K562 (cell line): ENCODE results near the gene VWA8. TPM values are rescaled to one million over a fixed set of nuclear protein-coding genes. Genes with fewer than 3 reads are reported as not detected.

ENCODE experiments used
- ATAC-seq: fragments of 200-7000 bp; cut with Tn5 transposase; 3 replicates; pipeline ENCODE4 v1.9.1; 2020; ENCODE audit warnings: moderate library complexity
- BruUV-seq: library from RNA; stranded (reverse); fragments of 400-500 nt; replicated peaks from 2 replicates; lab custom pipeline; 2021; lab: Mats Ljungman, UMichigan
- CTCF ChIA-PET: fragments of 300-600 bp; formaldehyde crosslinking; extraction: SDS; loops from one replicate; lab custom pipeline; 2021; ENCODE audit warnings: low intra/inter-chr PET ratio; lab: Yijun Ruan, JAX
- POLR2A ChIA-PET: fragments of 300-600, 350-650 bp; sonication (Branson Sonifier 250); formaldehyde crosslinking; extraction: SDS; loops from one replicate; lab custom pipeline; 2021; ENCODE audit warnings: antibody characterized with exemption, inconsistent platforms; lab: Yijun Ruan, JAX
- DNase-seq, 4 experiments: peaks; one replicate each; pipeline versions ENCODE4 v3.0.0 to v3.0.0-alpha.2; 2011 to 2018; ENCODE audit warnings: low spot score in 3 of 4, mixed read lengths in 3 of 4; ENCODE audit errors: extremely low read depth in 1 of 4
- FAIRE-seq: peaks from 2 replicates; lab custom pipeline; 2011; peaks lifted over from hg19 to GRCh38; lab: Jason Lieb, UNC
- H2AFZ ChIP-seq: 2 replicates; pipeline ENCODE4 v1.6.0; 2011; ENCODE audit warnings: low read depth, low read length, control low read depth, inconsistent platforms
- H3K27ac ChIP-seq: fragments of 200-600 bp; 3 replicates; pipeline ENCODE4 v1.8.0; 2011; ENCODE audit warnings: low read depth, mild to moderate bottlenecking, control low read depth, inconsistent platforms, low read length, moderate library complexity, mixed read lengths; ENCODE audit errors: extremely low read depth
- H3K27me3 ChIP-seq, 2 experiments: fragments of 300-600 bp in 1 of 2; 2 replicates in 1 of 2; 3 replicates in 1 of 2; pipeline versions ENCODE4 v1.6.0 to v1.8.0; 2011; ENCODE audit warnings: inconsistent platforms in 2 of 2, low read length in 2 of 2, mild to moderate bottlenecking in 1 of 2, mixed read lengths in 1 of 2, moderate library complexity in 1 of 2; ENCODE audit not compliant: control insufficient read depth in 2 of 2, insufficient read depth in 2 of 2
- H3K36me3 ChIP-seq: fragments of 300-600 bp; 3 replicates; pipeline ENCODE4 v1.8.0; 2011; ENCODE audit warnings: mild to moderate bottlenecking, low read length, inconsistent platforms; ENCODE audit not compliant: control insufficient read depth, insufficient read depth
- H3K4me1 ChIP-seq, 2 experiments: fragments of 200-600 bp in 1 of 2; replicated peaks in 1 of 2; 2 replicates in 1 of 2; 3 replicates in 1 of 2; pipeline versions ENCODE4 v1.5.1 to v1.8.0; 2011; ENCODE audit warnings: inconsistent platforms in 2 of 2, low read length in 2 of 2, mild to moderate bottlenecking in 1 of 2, mixed read lengths in 1 of 2, moderate library complexity in 1 of 2; ENCODE audit not compliant: control insufficient read depth in 2 of 2, insufficient read depth in 2 of 2
- H3K4me2 ChIP-seq: 2 replicates; pipeline ENCODE4 v1.6.1; 2011; ENCODE audit warnings: low read length, control low read depth, inconsistent platforms, mixed read lengths; ENCODE audit not compliant: insufficient read depth
- H3K4me3 ChIP-seq: fragments of 200-600 bp; sonication (generic), shearing (Covaris generic); 2 replicates; pipeline ENCODE4 v1.5.1; 2016; ENCODE audit warnings: control low read depth, inconsistent platforms
- H3K79me2 ChIP-seq: fragments of 200-600 bp; 3 replicates; pipeline ENCODE4 v1.8.0; 2011; ENCODE audit warnings: low read length, inconsistent platforms; ENCODE audit not compliant: control insufficient read depth, insufficient read depth
- H3K9ac ChIP-seq, 2 experiments: 2 replicates each; pipeline versions ENCODE4 v1.6.0 to v1.6.1; 2011; ENCODE audit warnings: low read depth in 2 of 2, low read length in 2 of 2, control low read depth in 1 of 2, inconsistent platforms in 1 of 2, mild to moderate bottlenecking in 1 of 2, mixed read lengths in 1 of 2; ENCODE audit not compliant: insufficient read depth in 1 of 2
- H3K9me1 ChIP-seq: one replicate; pipeline ENCODE4 v1.6.0; 2011; ENCODE audit warnings: inconsistent platforms, mild to moderate bottlenecking, low read length, moderate library complexity; ENCODE audit not compliant: control insufficient read depth, insufficient read depth
- H3K9me3 ChIP-seq: replicated peaks from 2 replicates; pipeline ENCODE4 v1.5.1; 2011; ENCODE audit warnings: low read depth, low read length, inconsistent platforms; ENCODE audit not compliant: control insufficient read depth, insufficient read depth
- H4K20me1 ChIP-seq: replicated peaks from 2 replicates; pipeline ENCODE4 v1.6.1; 2011; ENCODE audit warnings: low read length, inconsistent platforms, mixed read lengths; ENCODE audit not compliant: control insufficient read depth, insufficient read depth
- CBX5 ChIP-seq: IDR thresholded peaks from 2 replicates; pipeline ENCODE4 v1.6.1; 2014; ENCODE audit warnings: low read depth, borderline replicate concordance
- COPS2 ChIP-seq: fragments of 450-650 bp; conservative IDR thresholded peaks from 2 replicates; pipeline ENCODE4 v1.6.1; 2016; ENCODE audit warnings: mild to moderate bottlenecking, moderate library complexity
- DNMT1 ChIP-seq: fragments of 450-650 bp; IDR thresholded peaks from 2 replicates; pipeline ENCODE4 v1.6.1; 2016; ENCODE audit warnings: antibody characterized with exemption, mild to moderate bottlenecking
- DPF2 ChIP-seq: fragments of 450-650 bp; IDR thresholded peaks from 2 replicates; pipeline ENCODE4 v1.6.1; 2016
- ELF2 ChIP-seq: fragments of 250-450 bp; sonication (Bioruptor Pico); IDR thresholded peaks from 2 replicates; pipeline ENCODE4 v1.5.0; 2021; ENCODE audit warnings: mild to moderate bottlenecking
- HDAC3 ChIP-seq: fragments of 450-650 bp; IDR thresholded peaks from 2 replicates; pipeline ENCODE4 v1.6.1; 2018; ENCODE audit warnings: borderline replicate concordance, mild to moderate bottlenecking, moderate library complexity; ENCODE audit not compliant: partially characterized antibody
- HDGF ChIP-seq: fragments of 450-650 bp; IDR thresholded peaks from 2 replicates; pipeline ENCODE4 v1.6.1; 2016
- HMG20B ChIP-seq: fragments of 250-450 bp; sonication (Bioruptor Pico); IDR thresholded peaks from 2 replicates; pipeline ENCODE4 v1.5.0; 2021; ENCODE audit warnings: mild to moderate bottlenecking
- ILF3 ChIP-seq: fragments of 450-650 bp; IDR thresholded peaks from 2 replicates; pipeline ENCODE4 v1.6.1; 2018; ENCODE audit warnings: antibody characterized with exemption, mild to moderate bottlenecking, moderate library complexity, borderline replicate concordance
- MTA1 ChIP-seq: fragments of 450-650 bp; IDR thresholded peaks from 2 replicates; pipeline ENCODE4 v1.6.1; 2017; ENCODE audit warnings: borderline replicate concordance
- NFATC3 ChIP-seq: fragments of 450-650 bp; IDR thresholded peaks from 2 replicates; pipeline ENCODE4 v1.6.1; 2017; ENCODE audit warnings: mild to moderate bottlenecking
- ZBTB1 ChIP-seq: sonication (generic); formaldehyde crosslinking; IDR thresholded peaks from 2 replicates; pipeline ENCODE4 v1.8.1; 2023; ENCODE audit warnings: missing genetic modification reagents, low read depth, mild to moderate bottlenecking, borderline replicate concordance
- ZNF280A ChIP-seq: fragments of 450-650 bp; IDR thresholded peaks from 2 replicates; pipeline ENCODE4 v1.6.1; 2018; ENCODE audit warnings: mild to moderate bottlenecking, low read depth; ENCODE audit not compliant: partially characterized antibody
- ZNF75A ChIP-seq: fragments of 450-650 bp; formaldehyde crosslinking; IDR thresholded peaks from 2 replicates; pipeline ENCODE4 v1.4.0; 2020; ENCODE audit warnings: mild to moderate bottlenecking
- WGBS: fragments of 100-300 bp; shearing (Covaris generic); methylation state at CpG from one replicate; pipeline ENCODE4 v1.1.6; 2016; ENCODE audit warnings: low coverage, mixed read lengths; ENCODE audit not compliant: insufficient coverage; ENCODE audit errors: missing lambda C conversion rate; 5-methylcytosine and 5-hydroxymethylcytosine counted together
- in situ Hi-C: fragments of 300-500 bp; cut with MboI; formaldehyde crosslinking; loops from 4 replicates; pipeline ENCODE4 v1.15.0; 2018; ENCODE audit warnings: inconsistent platforms, mixed read lengths
- intact Hi-C: fragments of 100-400 bp; cut with micrococcal nuclease; formaldehyde crosslinking; loops from 2 replicates; pipeline ENCODE4 v1.14.2; 2022
- polyA plus RNA-seq, 8 experiments: library from polyadenylated mRNA; depleted of rRNA in 4 of 8; stranded (reverse) in 5 of 8; unstranded in 3 of 8; fragments of >200 nt; fragmentation: Nextera tagmentation in 2 of 8; fragmentation: Illumina TruSeq in 1 of 8; extraction: Ambion mirVana in 2 of 8; extraction: Trizol in 1 of 8; gene quantifications; 2 replicates each; pipeline versions ENCODE4 v1.2.1 to v1.2.3, GENCODE V29; 2011 to 2014; ENCODE audit warnings: inconsistent platforms in 1 of 8, missing spikeins in 1 of 8
- total RNA-seq, 7 experiments: library from RNA; depleted of rRNA in 6 of 7; stranded (reverse); fragments of >200 nt in 6 of 7; fragmentation: Illumina TruSeq in 2 of 7; extraction: Trizol in 2 of 7; gene quantifications; 2 replicates each; pipeline versions ENCODE4 v1.2.1 to v1.2.3, GENCODE V29; 2011 to 2021; ENCODE audit warnings: low replicate concordance in 1 of 7
- TF ChIP-seq, protein P1 (sequence below): fragments of 450-650 bp; conservative IDR thresholded peaks from 2 replicates; pipeline ENCODE4 v1.6.1; 2016; ENCODE audit warnings: missing genetic modification characterization, low read depth, mild to moderate bottlenecking, control low read depth, missing compliant biosample characterization
- TF ChIP-seq, protein P2 (sequence below): sonication (generic); formaldehyde crosslinking; IDR thresholded peaks from 2 replicates; pipeline ENCODE4 v1.8.0; 2023; ENCODE audit warnings: mild to moderate bottlenecking, missing genetic modification reagents

The VWA8 gene
- total and polyA plus RNA-seq, 9 of the 15 experiments (the other 6 are each of a cell fraction or from before 2014, with no cell fraction given), result 2.1 to 18.5 (median 13.3) TPM

- no peaks in the 10 kb centered on the region for H3K27me3 ChIP-seq
- H3K27ac ChIP-seq, result peak overlapping the region; percentile 61; the same call in 1 of the 3 replicates
- TF ChIP-seq ZNF75A (CRISPR knock-in tag) (no peak), ILF3 (no peak), HDGF (no peak), HMG20B (CRISPR knock-in tag) (no peak), NFATC3 (no peak), MTA1 (no peak), DPF2 (no peak), DNMT1 (no peak), COPS2 (no peak), ZNF280A (no peak), CBX5 (no peak), ZBTB1 (CRISPR knock-in tag) (no peak), ELF2 (CRISPR knock-in tag) (no peak), HDAC3 (no peak)
- TF ChIP-seq, protein P1, sequence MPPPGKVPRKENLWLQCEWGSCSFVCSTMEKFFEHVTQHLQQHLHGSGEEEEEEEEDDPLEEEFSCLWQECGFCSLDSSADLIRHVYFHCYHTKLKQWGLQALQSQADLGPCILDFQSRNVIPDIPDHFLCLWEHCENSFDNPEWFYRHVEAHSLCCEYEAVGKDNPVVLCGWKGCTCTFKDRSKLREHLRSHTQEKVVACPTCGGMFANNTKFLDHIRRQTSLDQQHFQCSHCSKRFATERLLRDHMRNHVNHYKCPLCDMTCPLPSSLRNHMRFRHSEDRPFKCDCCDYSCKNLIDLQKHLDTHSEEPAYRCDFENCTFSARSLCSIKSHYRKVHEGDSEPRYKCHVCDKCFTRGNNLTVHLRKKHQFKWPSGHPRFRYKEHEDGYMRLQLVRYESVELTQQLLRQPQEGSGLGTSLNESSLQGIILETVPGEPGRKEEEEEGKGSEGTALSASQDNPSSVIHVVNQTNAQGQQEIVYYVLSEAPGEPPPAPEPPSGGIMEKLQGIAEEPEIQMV (tag), result no peak
- TF ChIP-seq, protein P2, sequence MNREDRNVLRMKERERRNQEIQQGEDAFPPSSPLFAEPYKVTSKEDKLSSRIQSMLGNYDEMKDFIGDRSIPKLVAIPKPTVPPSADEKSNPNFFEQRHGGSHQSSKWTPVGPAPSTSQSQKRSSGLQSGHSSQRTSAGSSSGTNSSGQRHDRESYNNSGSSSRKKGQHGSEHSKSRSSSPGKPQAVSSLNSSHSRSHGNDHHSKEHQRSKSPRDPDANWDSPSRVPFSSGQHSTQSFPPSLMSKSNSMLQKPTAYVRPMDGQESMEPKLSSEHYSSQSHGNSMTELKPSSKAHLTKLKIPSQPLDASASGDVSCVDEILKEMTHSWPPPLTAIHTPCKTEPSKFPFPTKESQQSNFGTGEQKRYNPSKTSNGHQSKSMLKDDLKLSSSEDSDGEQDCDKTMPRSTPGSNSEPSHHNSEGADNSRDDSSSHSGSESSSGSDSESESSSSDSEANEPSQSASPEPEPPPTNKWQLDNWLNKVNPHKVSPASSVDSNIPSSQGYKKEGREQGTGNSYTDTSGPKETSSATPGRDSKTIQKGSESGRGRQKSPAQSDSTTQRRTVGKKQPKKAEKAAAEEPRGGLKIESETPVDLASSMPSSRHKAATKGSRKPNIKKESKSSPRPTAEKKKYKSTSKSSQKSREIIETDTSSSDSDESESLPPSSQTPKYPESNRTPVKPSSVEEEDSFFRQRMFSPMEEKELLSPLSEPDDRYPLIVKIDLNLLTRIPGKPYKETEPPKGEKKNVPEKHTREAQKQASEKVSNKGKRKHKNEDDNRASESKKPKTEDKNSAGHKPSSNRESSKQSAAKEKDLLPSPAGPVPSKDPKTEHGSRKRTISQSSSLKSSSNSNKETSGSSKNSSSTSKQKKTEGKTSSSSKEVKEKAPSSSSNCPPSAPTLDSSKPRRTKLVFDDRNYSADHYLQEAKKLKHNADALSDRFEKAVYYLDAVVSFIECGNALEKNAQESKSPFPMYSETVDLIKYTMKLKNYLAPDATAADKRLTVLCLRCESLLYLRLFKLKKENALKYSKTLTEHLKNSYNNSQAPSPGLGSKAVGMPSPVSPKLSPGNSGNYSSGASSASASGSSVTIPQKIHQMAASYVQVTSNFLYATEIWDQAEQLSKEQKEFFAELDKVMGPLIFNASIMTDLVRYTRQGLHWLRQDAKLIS (CRISPR knock-in tag), result no peak
- no peaks in the 10 kb centered on the region for H3K9me1 ChIP-seq
- peaks cover 27% of the 10 kb centered on the region; the same call in 1 of the 3 replicates for H3K36me3 ChIP-seq
- no peak overlapping the region; the same call in 1 of the 2 replicates for H3K4me2 ChIP-seq
- no peaks in the 10 kb centered on the region for H3K9me3 ChIP-seq
- CTCF ChIA-PET, result no interaction called here
- WGBS, result 35% methylated on average over 4 of the region's 4 CpGs
- FAIRE-seq (no peak), DNase-seq (no peak), ATAC-seq (peak; percentile 52)
- POLR2A ChIA-PET, result interaction anchor here (0.6 kb wide), 2 partner anchors 24 to 191 kb away, joined by 3 read pairs; no protein-coding TSS in a partner anchor
- no peaks in the 10 kb centered on the region for H3K79me2 ChIP-seq
- peaks cover 11 to 31% of the 10 kb centered on the region in 2 experiments; a peak in 4 of 5 replicates for H3K4me1 ChIP-seq
- intact Hi-C loops (no loop called here), in situ Hi-C loops (no loop called here)
- no peaks in the 10 kb centered on the region for H4K20me1 ChIP-seq
- H2AFZ ChIP-seq, result peak overlapping the region; percentile 23; the same call in 1 of the 2 replicates
- BruUV-seq, result no TSS peak
- H3K4me3 ChIP-seq, result no peak overlapping the region
- no peak overlapping the region for H3K9ac ChIP-seq
Measured at GRCh38 chr13:41764558-41764957, 196.4 kb downstream of the VWA8 start.
